Thoracic aorta (tissue), 2 donors: ENCODE measurements around the gene ARFIP1. TPM values are rescaled to one million over a fixed set of nuclear protein-coding genes. Genes with fewer than 3 reads are reported as not detected.

Experiments
- ATAC-seq: fragments of 150-250 bp; one replicate; pipeline ENCODE4 v1.8.0; 2017; ENCODE audit warnings: low read depth; ENCODE audit not compliant: insufficient number of reproducible peaks, low FRiP score
- DNase-seq: peaks from one replicate; pipeline ENCODE4 v3.0.0-alpha.2; 2020; ENCODE audit warnings: low spot score
- H3K27ac ChIP-seq, 2 donors: fragments of 200-600 bp; sonication (generic); 1 replicate in 1 of 2; 2 replicates in 1 of 2; pipeline ENCODE4 v1.5.1; 2016; ENCODE audit warnings: mild to moderate bottlenecking in 2 of 2, moderate library complexity in 2 of 2
- H3K27me3 ChIP-seq: fragments of 200-600 bp; sonication (generic); replicated peaks from 2 replicates; pipeline ENCODE4 v1.6.0; 2016; ENCODE audit warnings: mild to moderate bottlenecking; ENCODE audit not compliant: insufficient read depth
- H3K36me3 ChIP-seq: fragments of 200-600 bp; sonication (generic); one replicate; pipeline ENCODE4 v1.5.1; 2016
- H3K4me1 ChIP-seq, 2 donors: fragments of 200-600 bp; sonication (generic); 1 replicate in 1 of 2; 2 replicates in 1 of 2; pipeline versions ENCODE4 v1.5.1 to v1.6.0; 2016; ENCODE audit warnings: low read depth in 2 of 2, mild to moderate bottlenecking in 1 of 2; ENCODE audit not compliant: control insufficient read depth in 1 of 2
- H3K4me3 ChIP-seq: fragments of 200-600 bp; sonication (generic); 2 replicates; pipeline ENCODE4 v1.5.1; 2016; ENCODE audit warnings: mild to moderate bottlenecking
- H3K9me3 ChIP-seq: fragments of 200-600 bp; sonication (generic); 2 replicates; pipeline ENCODE4 v1.5.1; 2016
- total RNA-seq, 2 donors: library from RNA; depleted of rRNA; stranded (reverse); fragments of >200 nt; gene quantifications; one replicate each; pipeline versions ENCODE4 v1.1.0 to v1.2.3, GENCODE V29; 2016
- TF ChIP-seq, protein P1 (sequence below): fragments of 200-600 bp; sonication (generic); IDR thresholded peaks from one replicate; pipeline ENCODE4 v1.5.1; 2019; ENCODE audit warnings: antibody characterized with exemption

ARFIP1 gene
- total RNA-seq, 2 donors from 2014 or later = 24.0 to 39.0 TPM

DNA sequence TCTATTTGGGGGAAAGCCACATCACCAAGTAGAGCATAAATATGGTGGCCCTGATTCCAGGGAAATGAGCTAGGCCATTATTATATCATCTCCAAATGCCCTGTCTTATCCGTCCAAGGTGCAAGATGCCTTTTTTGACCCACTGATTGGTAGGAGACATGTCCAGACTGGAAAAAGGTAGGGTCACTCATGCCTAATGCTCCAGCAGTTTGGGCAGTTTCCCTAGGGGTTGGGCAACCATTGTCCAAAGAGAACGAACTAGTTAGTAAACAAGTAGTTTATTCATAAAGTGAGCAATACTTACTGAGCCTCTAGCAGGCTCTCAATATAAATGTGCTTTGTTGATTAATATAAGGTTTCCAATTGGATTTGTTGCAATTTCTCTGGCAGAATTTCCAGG is 162.6 kb downstream of the ARFIP1 start:
- TF ChIP-seq, protein P1, sequence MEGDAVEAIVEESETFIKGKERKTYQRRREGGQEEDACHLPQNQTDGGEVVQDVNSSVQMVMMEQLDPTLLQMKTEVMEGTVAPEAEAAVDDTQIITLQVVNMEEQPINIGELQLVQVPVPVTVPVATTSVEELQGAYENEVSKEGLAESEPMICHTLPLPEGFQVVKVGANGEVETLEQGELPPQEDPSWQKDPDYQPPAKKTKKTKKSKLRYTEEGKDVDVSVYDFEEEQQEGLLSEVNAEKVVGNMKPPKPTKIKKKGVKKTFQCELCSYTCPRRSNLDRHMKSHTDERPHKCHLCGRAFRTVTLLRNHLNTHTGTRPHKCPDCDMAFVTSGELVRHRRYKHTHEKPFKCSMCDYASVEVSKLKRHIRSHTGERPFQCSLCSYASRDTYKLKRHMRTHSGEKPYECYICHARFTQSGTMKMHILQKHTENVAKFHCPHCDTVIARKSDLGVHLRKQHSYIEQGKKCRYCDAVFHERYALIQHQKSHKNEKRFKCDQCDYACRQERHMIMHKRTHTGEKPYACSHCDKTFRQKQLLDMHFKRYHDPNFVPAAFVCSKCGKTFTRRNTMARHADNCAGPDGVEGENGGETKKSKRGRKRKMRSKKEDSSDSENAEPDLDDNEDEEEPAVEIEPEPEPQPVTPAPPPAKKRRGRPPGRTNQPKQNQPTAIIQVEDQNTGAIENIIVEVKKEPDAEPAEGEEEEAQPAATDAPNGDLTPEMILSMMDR = no peak
- H3K27ac ChIP-seq = no peak overlapping the region
- H3K36me3 ChIP-seq = no peaks in the 10 kb centered on the region
- H3K27me3 ChIP-seq = no peaks in the 10 kb centered on the region
- H3K4me1 ChIP-seq = peaks cover 0 to 9% of the 10 kb centered on the region in 2 donors
- DNase-seq (no peak), ATAC-seq (no peak)
- no peak overlapping the region for H3K4me3 ChIP-seq
- no peaks in the 10 kb centered on the region for H3K9me3 ChIP-seq

DNA sequence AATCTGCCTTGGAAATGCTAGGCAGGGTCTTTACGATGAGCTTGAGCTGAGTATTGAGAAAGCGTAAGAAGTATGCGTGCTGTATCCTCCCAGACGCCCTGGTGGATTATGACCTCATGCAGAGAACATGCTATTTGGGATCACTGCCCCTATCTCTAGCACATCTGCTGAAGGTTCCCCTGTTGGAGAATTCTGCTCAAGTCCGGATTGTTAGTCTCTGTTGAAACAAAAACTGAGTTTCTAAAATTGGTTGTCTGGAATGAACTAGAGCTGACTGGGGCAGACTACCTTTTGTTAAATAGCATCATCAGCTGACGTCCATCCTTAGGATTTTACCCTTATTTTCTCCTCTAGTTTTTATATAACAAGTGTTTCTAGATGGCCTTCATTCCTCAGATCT is 163.9 kb downstream of the ARFIP1 start:
- no peaks in the 10 kb centered on the region for H3K36me3 ChIP-seq
- no peaks in the 10 kb centered on the region for H3K9me3 ChIP-seq
- no peak for ATAC-seq
- H3K27ac ChIP-seq = no peak overlapping the region
- no peak for DNase-seq
- H3K4me1 ChIP-seq = no peaks in the 10 kb centered on the region
- TF ChIP-seq, protein P1 = no peak
- no peaks in the 10 kb centered on the region for H3K27me3 ChIP-seq
- no peak overlapping the region for H3K4me3 ChIP-seq

DNA sequence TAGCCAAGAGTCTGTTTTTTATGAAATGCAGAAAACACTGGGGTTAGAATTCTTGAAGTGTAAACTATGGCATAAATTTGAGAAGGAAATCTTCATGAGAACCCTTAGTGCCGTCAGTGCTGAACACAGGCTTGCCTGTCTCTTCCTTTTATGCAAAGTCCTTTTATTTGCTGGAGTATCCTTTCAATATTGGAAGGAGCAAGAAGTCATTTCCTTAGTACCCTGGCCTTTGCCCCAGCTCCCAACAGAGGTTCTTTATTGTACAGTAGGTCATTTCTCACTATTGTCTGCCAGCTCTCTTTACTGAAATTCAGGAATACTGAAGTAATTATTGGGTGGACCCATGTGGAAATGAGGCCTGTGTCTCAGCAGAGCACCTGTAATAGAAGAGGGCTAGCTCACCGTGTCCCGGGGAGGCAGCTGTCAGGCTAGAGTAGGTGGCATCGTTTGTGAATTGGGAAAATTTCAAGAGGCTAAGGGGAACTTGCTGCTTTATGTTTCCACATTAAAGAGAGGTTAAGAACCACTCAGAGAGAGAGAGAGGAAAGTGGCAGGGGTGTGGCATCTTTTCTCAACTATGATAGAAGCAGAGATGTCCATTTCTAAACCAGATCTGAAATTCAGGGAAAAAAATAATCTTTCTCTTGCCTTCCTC is 165.0 kb downstream of the ARFIP1 start:
- TF ChIP-seq, protein P1 = no peak
- ATAC-seq (no peak), DNase-seq (no peak)
- H3K9me3 ChIP-seq = no peaks in the 10 kb centered on the region
- no peaks in the 10 kb centered on the region for H3K36me3 ChIP-seq
- no peak overlapping the region for H3K27ac ChIP-seq
- H3K4me3 ChIP-seq = no peak overlapping the region
- no peaks in the 10 kb centered on the region for H3K4me1 ChIP-seq
- H3K27me3 ChIP-seq = no peaks in the 10 kb centered on the region

DNA sequence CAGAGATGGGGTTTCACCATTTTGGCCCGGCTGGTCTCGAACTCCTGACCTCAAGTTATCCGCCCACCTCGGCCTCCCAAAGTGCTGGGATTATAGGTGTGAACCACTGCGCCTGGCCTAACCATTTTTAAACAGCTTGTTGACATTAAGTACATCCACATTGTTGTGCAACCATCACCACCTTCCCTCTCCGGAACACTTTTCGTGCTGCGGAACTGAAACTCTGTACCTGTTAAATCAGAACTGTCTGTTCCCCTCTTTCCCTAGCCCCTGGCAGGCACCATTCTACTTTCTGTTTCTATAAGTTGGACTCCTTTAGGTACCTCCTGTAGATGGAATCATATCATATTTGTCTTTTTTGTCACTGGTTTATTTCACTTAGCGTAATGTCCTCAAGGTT is 165.9 kb downstream of the ARFIP1 start:
- H3K4me3 ChIP-seq = no peak overlapping the region
- H3K9me3 ChIP-seq = no peaks in the 10 kb centered on the region
- no peaks in the 10 kb centered on the region for H3K36me3 ChIP-seq
- no peaks in the 10 kb centered on the region for H3K27me3 ChIP-seq
- no peak overlapping the region for H3K27ac ChIP-seq
- ATAC-seq (no peak), DNase-seq (no peak)
- H3K4me1 ChIP-seq = no peaks in the 10 kb centered on the region
- TF ChIP-seq, protein P1 = no peak

DNA sequence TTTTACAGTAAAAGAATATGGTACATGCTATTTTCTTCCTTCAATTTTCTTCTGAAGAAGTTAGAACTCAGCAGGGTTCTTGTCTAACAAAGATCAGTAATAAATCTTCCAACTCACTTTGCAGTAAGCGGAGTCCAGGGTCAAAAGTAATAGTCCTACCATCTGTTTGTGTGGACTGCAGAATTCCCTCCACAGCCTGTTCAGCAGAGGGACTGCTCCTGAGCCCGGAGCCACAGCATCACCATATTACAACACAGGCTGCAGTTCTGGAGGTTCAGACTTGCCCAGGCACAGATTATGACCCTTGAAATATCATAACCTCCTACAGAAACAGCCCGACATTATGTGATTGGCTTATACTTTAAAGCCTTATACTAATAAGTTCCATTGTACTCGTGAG is 166.7 kb downstream of the ARFIP1 start:
- H3K36me3 ChIP-seq = no peaks in the 10 kb centered on the region
- ATAC-seq (no peak), DNase-seq (no peak)
- no peak overlapping the region for H3K4me3 ChIP-seq
- TF ChIP-seq, protein P1 = no peak
- no peaks in the 10 kb centered on the region for H3K4me1 ChIP-seq
- no peaks in the 10 kb centered on the region for H3K27me3 ChIP-seq
- H3K9me3 ChIP-seq = no peaks in the 10 kb centered on the region
- H3K27ac ChIP-seq = no peak overlapping the region
